Stimulated activated CD4-positive, alpha-beta T cell treated with anti-CD3 and anti-CD28 coated beads, Interleukin-4, amount 100 ng/mL, for 24 hours (primary cell): Measurements from ENCODE around the gene PRDM8.

Source experiments
- DNase-seq: peaks from one replicate; pipeline ENCODE4 v3.0.0-alpha.2; 2020

PRDM8 gene

DNA sequence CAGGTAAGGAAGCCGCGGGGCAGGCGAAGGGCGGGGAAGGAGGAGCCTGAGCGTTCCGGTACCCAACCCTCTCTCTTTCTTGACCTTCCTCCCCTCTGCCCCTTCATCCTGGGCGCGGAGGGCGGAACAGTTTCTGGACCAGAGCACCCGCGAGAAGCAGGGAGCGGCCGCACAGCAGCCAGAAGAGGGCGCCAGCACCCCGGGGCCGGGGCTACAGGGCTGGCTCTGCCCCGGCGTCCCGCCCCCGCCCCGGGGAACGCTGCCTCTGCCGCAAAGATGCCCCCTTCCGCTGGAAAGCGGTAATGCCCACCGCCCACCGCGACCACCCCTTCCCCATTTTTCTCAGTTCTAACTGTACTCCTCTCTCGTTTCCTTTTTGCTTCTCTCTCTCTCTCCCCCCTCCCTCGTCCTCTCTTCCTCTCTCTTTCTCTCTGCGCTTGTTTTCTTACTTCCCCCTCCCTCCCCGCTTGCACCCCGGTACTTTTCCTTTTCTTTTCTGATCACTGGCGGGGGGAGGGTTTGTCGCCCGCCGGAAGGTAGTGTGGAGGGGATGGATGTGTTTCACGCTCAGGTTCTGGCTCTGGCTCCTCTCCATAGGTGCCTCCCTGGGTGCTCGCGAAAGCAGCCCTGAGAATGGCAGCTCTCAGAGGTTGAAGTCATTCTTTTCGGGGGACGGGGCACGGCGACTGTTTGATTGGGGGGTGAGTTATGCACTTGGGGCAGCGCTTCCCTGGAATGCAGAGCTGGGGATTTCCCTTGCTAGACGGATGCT is 13.1 kb upstream of the PRDM8 start:
- DNase-seq = peak; percentile 93

DNA sequence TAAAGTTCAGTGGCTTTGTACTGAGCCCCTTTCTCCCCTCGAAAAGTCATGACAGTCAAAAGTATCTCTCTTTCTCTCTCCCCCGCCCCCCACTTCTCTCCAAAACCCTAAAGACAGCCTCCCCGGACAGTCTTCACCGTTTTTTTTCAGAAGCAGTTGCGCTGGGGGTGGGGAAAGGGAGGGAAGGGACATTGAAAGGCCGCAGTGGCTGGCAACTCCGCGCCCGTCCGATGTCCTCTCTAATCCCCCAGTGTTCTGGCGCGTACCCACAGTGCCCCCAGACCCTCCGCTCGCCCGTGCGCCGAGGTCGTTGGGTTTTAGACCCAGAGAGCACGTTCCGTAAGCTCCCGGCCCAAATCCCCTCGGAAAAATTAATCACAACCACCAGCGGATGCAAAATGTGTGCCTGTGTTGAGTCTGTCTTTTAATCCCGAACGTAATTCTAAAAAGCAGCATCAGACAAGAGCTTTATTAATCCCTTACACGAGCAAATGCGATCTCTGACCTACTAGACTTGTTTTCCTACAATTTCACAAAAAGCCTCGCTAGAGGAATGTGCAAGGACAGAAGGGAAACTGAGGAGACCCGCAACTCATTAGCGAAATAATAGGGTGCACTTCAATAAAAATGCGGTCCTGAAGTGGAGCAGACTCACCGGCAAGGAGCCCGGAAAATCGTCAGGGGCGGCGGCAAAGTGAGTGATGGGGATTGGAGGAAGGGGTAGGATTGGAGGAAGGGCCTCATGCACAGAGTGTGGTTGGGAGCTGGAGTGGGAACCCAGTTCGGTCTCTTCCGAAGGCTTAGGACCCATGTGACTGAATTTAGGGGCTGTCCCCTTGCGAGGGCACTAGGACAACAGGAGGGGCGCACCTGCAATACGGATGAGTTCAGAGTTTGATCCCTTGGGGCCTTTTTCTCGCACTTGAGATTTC is 12.2 kb upstream of the PRDM8 start:
- no peak for DNase-seq

DNA sequence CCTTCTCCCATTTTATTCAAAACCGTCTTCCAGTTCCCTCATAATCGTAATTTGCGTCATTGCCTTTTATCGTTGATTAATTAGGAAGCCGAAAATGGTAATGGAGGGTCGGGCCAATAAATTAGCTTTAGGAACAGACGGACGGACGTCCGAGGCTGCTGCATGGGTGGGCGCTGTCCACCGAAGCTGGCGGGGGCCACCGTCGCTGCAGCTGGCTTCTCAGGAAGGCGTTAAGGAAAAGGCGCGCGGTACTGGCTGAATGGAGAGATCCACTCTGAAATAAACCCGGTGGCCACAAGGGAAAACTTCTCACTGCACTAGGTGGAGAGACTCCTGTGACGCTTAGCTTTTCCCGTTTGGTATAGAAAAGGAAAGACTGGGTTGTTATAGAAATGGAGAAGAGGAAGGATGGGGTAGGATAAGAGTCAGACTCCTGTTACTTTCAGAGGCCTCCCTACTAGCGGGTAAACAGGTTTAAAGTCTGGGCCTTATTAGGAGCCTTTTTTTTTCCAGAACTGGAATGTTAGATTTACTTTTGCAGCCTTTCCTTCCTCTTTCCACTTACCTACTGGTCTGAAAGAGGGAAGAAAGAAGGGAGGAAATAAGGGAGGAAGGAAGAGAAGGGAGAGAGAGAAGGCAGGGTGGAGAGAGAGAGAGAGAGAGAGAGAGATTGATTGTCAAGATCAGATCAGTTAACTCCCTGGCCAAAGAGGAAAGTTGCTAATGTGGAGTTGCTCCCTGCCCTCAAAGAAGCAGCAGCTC is 11.3 kb upstream of the PRDM8 start:
- no peak for DNase-seq

DNA sequence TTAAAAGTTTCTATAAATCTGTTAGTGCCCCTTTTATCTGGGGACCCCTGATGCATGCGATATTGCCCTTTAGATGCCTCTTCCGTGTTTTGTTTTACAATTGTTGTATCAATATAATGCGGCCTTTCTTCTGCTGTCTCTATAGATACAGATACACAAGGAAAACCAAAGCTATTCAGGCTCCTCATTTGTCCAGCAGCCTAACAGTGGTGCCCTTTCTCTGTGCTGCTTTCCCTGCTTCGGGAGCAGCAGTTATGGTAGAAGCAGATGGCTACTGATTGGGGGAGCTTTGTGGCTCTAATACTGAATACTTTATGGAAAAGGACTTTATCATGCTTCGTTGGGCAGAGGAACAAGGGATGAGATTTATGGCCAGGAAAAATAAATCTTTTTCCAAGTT is 10.6 kb upstream of the PRDM8 start:
- DNase-seq = no peak

DNA sequence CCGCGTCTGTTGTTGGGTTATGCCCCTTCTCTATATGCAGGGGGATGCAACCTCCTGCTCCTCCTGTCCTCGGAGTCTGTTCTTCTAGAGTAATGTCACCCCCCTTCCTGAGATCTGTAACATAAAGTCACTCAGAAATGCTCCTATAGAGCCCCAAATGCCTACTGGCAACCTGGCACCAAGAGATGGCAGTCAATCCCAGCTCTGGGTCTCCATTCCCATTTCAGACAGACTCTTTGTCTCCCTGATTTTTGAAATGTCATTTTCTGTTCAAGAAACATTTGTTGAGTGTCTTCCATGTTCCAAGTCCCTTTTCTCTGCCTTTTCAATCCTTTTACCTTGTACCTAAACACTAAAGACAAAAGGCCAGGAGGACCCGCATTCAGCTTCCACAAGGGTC is 9.6 kb upstream of the PRDM8 start:
- DNase-seq = no peak

DNA sequence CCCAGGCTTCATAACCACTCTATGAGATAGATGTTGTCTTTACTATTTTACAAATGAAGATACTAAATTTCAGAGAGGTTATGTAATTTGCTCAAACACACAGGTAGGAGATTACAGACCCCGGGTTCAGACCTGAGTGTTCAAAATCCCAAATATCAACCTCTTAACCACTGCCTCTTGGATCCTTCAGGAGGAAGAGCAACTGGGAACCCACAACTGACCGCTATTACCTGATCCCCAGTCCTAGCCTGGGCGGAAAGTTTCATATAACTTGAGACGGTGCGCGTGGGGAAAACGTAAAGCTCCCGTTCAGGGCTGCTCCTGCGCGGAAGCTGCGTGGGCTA is 8.9 kb upstream of the PRDM8 start:
- DNase-seq = no peak

DNA sequence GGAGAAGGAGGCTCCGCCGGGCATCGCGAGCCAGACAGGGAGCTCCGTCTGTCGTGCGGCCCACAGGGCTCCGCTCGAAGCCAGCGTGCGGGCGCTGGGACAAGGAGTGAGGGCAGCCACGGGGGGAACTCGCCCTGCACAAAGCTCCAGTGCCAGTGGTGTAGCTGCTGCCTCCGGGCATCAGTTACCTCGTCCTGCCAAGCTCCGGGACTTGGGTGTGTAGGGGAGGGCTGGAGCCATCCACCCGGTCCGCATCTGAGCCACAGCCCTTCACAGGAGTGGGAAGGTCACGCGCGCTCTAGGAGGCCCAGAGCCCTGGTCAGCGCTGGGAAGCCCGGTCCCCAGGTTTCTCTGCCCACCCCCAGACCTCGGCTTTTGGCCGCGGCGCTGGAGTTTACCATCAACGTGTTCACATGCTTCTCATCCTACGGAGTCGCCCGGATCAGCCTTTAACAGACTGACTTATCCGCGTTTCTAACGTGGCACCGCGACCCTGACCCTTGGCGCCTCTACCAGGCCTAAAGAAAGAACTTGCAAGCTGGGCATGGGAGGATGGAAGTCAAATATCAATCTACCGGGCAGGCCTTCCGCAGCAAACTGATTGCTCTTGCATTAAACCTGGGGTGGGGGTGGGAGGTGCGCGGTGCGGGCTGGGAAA is 8.4 kb upstream of the PRDM8 start:
- DNase-seq = no peak

DNA sequence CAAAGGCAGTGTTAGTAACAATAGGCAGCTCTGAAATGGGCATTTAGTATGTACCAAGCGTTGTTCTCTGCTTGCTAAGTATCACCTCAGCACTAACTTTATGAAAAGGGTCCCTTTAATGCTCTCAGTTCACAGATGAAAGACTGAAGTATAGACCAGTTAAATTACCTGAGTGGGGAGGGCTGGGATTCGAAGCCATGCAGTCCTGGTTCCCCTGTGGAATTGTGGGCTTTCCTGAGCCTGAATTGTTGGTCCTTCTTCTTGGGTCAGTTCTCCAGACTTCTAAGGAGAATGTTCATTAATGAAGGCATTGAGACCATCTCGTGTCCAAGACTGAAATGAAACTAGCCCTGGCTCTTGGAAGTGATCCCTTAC is 7.7 kb upstream of the PRDM8 start:
- no peak for DNase-seq

DNA sequence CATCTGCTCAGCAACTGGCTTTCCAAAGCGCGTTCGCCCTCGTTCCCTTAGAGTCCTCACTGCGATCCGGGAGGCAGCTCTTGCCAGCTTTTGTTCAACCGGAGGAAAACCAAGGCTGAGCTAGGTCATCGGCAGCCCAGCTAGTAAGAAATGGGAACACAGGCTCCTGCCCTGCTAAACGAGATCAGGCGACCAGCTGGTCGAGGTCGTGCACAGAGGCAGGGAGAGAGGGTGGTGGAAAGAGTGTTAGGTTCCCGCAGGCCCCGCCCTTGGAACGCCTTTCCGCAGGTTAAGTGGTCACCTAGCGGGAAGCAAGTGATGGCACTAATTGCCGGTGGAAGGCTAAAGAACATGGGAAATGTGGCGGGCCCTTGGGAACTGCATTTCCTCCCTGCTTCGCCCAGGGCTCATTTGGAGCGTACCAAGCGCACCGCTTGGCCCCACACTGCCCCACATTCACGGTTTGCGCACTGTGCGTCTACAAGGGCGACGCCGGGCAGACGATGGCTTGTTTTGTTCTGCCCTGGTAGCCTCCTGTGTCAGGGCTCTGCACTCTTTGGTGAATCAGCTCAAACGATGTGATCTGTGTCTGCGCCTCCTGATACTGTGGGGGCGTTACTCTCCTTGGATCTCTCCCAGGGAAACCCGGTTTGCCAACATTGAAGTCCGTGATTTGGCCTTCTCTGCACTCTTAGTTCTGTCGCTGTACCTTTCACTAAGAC is 7.2 kb upstream of the PRDM8 start:
- DNase-seq = no peak

DNA sequence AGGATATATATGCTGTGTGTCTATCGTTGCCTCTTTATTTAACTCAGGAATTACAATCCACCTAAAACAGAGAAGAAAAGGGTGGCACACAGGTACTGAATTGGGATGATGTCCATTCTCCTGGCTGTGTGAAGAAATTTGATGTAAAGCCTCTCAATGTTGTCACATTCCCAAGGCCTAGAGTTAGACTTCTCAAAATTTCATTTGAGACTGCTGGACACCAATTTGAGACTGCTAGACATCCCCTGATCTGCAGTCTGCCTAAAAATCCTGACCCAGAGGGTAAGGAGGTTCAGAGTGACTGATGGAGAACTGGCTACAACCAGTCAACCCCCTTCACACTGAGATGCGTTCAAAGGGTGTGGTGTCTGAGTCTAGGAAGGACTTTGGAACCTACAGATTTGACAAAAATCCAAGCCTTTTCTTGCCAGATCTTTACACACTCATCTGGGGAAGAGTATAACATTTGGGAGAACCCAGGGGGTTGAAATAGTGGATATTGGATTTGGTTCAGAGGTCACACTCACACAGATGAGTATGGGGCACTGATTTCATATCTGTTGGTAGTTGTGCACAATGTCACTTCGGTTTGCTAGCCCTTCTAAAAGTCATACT is 4.9 kb upstream of the PRDM8 start:
- DNase-seq = no peak

DNA sequence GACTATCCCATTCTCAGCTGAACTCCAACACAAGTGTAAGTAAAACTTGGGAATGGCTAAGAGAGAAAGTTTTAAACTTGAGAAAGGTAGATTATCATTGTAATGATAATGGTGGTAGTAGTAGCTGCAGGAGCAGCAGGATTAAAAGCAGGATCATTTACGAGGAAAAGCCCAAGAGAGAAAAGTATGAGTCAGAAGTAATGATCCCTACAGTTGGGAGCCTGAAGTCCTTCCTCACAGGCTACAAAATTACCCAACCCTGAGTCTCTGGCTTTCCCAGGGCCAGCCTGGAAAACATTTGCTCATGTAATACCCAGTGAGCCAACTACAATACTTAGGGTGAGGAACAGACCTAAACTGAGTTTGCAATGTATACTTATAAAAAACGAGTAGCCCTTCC is 4.4 kb upstream of the PRDM8 start:
- DNase-seq = no peak

DNA sequence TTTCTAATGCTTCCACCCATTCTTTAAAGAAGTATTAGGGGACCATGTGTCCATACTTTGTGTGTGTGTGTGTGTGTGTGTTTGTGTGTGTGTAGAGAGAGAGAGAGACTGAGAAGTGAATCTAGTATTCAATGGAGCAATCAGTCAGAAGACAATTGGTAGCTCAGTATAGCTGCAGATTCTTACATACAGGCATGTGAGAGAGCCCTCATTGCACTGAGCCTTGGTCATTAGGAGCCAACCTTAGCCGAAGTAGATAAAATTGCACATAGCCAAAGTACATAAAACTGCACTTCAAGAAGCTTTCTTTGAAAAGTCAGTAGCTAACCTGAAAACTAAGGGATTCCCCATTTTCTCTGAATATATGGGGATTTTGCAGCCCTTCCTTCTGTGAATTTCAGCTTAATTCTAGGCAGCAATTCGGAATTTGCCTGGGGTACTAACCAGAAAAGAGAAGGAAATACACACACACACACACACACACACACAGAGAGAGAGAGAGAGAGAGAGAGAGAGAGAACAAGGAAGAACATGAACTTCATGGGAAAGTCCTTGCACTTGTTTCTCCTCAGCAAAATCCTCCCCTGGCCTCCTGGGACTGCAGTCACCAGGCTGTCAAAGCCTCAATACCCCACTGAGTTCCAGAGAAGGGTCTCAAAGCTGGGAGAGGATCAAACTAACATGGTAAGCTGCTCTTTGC is 1.7 kb upstream of the PRDM8 start:
- no peak for DNase-seq

DNA sequence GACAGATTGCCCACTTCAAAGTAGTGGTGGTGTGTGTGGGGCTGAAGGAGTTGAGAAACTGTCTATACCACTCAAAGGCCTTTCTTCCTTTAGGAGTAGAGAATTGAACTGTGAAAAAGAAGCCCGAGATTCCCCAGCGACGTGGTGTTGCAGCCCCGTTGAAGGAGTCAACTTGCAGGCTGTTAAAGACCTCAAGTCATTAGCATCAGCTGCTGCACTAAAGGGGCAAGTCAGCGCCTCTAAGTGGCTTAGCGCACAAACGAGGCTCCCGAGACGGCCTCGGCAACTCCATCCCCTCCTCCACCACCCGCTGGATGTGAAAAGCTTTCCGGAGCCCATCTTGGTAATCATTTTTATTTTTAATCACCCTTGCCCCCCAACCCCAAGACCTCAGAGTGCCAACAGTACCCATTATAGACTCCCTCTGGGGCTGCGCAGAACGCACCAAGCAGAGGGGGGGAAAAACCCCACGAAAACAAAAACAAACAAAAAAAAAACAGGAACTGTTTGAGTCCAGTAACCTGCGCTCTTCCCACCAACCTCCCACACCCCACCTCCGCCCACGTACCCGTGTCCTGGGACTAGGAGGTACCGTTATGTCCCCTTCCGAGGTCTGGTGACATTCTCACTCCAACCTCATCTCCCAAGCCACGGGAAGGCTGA is 913 bp upstream of the PRDM8 start:
- DNase-seq = no peak

DNA sequence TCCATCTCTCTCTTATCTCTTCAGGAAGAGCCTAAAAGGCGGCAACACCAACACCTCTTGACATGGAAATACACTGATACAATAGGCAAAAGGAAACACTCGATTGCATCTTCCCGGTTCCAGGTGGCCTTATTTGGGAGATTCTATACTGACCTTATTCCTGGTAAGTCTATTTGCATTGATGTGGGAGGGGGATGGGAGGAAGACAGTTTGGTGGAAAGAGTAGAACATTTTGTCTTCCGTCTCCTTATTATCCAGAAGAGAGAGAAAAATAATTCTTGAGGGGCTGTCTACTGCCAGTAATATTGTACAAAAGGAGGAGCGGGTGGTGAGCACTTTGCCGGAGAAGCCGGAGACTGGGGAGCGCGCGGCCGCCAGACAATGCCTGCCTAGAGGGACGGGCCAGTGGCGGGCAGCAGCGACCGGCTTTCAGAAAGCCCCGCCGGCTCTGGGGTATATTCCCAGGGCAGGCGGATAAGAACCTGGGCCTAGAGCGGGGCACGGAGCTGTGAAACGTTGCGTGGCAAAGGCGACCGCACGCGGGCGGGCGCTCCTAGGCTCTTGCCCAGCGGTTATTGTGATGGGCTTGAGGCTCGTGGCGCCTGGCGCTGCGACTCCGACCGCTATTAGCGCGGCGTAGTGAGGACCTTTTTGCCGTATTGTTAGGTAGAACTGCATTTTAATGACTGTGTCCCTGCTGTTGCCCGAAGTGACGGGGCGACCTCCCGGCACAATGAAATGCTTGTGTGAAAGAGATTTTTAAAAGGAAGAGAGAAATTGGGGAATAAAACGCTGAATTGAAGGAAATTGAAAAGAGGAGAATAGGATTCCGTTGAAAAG is 518 bp downstream of the PRDM8 start:
- DNase-seq = no peak

DNA sequence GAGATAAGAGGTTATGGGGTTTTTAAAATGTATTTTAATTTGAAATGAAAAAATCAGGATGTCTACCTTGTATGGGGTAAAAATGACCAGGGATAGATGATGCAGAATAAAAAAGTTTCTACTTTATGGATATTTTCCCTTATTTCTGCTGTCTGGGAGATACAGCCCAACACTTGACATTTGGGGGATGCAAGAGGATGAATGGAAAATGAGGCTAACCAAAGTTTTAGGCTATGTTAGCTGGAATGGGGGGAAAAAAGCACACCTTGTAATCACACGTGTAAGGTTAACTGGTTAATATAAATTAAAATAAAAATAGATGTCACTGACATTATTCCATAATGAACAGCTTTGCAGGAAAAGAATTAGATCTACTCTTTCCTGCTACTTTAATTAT is 1.1 kb downstream of the PRDM8 start:
- no peak for DNase-seq

DNA sequence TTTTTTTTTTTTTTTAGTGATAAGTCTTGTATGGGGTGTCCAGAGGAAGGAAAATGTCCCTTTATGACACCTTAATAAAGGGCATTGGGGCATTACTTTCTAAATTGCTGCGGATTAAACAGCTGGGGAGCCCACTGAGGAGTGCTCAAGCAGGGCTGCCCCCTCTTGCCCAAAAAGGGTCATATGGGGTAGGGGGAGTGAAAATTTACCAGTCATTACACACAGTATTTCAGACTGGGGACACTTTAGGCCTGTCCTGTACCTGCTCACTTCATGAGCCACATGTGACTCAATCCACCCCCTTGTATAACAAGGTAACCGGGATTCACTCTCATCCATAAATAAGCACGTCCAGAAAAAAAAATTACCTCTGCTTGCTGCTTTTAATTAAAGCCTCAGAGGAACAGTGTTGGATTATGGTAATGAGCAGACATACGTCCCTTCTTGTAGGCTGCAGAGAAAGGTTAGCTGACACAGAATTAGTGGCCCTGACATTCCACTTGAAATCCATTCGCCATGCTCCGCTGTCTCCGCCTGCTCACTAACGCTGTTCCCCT is 1.8 kb downstream of the PRDM8 start:
- no peak for DNase-seq

DNA sequence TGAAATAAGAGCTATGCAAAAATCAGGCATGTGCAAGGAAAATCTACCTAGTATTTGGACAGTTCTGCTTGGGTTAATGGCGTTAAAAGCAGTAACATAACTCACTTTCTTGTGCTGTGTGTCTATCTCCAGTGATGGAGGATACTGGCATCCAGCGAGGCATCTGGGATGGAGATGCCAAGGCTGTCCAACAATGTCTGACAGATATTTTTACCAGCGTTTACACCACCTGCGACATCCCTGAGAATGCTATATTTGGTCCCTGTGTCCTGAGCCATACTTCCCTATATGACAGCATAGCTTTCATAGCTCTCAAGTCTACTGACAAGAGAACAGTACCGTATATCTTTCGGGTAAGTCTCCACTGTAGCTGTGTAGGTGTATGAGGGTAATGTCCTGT is 2.6 kb downstream of the PRDM8 start:
- DNase-seq = no peak

DNA sequence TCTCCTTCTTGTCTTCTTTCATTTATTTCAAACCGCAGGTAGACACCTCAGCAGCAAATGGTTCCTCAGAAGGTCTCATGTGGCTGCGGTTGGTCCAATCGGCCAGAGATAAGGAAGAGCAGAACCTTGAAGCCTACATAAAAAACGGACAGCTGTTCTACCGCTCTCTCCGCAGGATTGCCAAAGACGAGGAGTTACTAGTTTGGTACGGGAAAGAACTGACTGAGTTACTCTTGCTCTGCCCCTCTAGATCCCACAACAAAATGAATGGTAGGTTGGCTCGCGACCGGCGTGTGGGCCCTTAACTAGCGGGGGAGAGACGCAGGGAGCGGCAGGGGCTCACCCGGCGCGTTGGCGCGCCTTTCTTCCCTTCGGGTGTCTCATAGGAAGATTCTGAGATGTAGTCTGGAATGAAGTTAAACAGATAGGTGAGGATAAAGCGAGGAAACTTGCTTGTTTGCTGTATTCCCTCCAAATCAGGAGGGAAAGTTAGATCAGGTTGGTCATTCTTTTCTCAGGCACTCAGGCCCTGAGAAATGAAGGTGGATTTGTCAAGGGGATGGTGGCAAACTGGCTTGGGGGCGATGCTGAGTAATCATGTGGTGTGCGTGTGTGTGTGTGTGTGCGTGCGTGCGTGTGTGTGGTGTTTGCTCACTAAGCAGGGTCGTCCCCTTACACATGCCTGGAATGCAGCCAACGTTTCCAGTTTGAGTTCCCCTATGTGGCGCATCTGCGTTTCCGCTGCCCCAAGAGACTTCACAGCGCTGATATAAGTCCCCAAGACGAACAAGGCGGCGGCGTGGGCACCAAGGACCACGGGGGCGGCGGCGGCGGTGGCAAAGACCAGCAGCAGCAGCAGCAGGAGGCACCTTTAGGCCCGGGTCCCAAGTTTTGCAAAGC is 4.2 kb downstream of the PRDM8 start:
- peak; percentile 74 for DNase-seq
